HCT116 (cell line): ENCODE data around the gene LGALS7. TPM values are rescaled to one million over a fixed set of nuclear protein-coding genes. Genes with fewer than 3 reads are reported as not detected.

ENCODE experiments used
- ATAC-seq: fragments of 200-7000 bp; cut with Tn5 transposase; 2 replicates; pipeline ENCODE4 v1.9.1; 2020; ENCODE audit warnings: mild to moderate bottlenecking, moderate library complexity
- BruUV-seq: library from RNA; stranded (reverse); fragments of 400-500 nt; replicated peaks from 2 replicates; lab custom pipeline; 2021; lab: Mats Ljungman, UMichigan
- CTCF ChIA-PET: fragments of 300-600 bp; sonication (Branson Sonifier 250); formaldehyde crosslinking; loops from one replicate; lab custom pipeline; 2021; ENCODE audit warnings: antibody characterized with exemption; lab: Charles Lee
- POLR2A ChIA-PET: fragments of 300-600, 350-600 bp; sonication (Branson Sonifier 250); formaldehyde crosslinking; loops from one replicate; lab custom pipeline; 2021; ENCODE audit warnings: antibody characterized with exemption; lab: Charles Lee
- RAD21 ChIA-PET, 2 experiments: fragments of 300-600 bp; sonication (Branson Sonifier 250); formaldehyde crosslinking; loops; one replicate each; lab custom pipeline; 2023; ENCODE audit warnings: low total read pairs in 2 of 2; ENCODE audit not compliant: uncharacterized antibody in 2 of 2, unreplicated experiment in 2 of 2, low non-redundant PET in 1 of 2; lab: Charles Lee
- DNase-seq: peaks from one replicate; pipeline ENCODE4 v3.0.0-alpha.2; 2010; ENCODE audit warnings: low read depth, low spot score
- H2AFZ ChIP-seq: fragments of 200-600 bp; shearing (Covaris generic), sonication (generic); 2 replicates; pipeline ENCODE4 v1.6.1; 2017; ENCODE audit warnings: low read depth, mixed run types, mixed read lengths, antibody characterized with exemption, low read length; ENCODE audit not compliant: poor library complexity, severe bottlenecking
- H3K27ac ChIP-seq: 2 replicates; pipeline ENCODE4 v1.5.1; 2012; ENCODE audit warnings: low read depth, low read length
- H3K27me3 ChIP-seq: fragments of 200-600 bp; sonication (generic); 2 replicates; pipeline ENCODE4 v1.6.1; 2016; ENCODE audit warnings: mixed run types, low read length, mixed read lengths; ENCODE audit not compliant: insufficient read depth
- H3K36me3 ChIP-seq, 2 experiments: fragments of 200-500 bp in 1 of 2; fragments of 200-600 bp in 1 of 2; sonication (Bioruptor generic) in 1 of 2; sonication (generic) in 1 of 2; 2 replicates each; pipeline versions ENCODE4 v1.5.1 to v1.6.1; 2014 to 2016; ENCODE audit warnings: low read length in 2 of 2, inconsistent platforms in 1 of 2, mixed read lengths in 1 of 2, mixed run types in 1 of 2; ENCODE audit not compliant: insufficient read depth in 2 of 2, control insufficient read depth in 1 of 2
- H3K4me1 ChIP-seq, 2 experiments: fragments of 200-600 bp in 1 of 2; sonication (generic) in 1 of 2; 2 replicates each; pipeline versions ENCODE4 v1.5.1 to v1.6.1; 2012 to 2017; ENCODE audit warnings: low read length in 2 of 2, inconsistent platforms in 1 of 2, mild to moderate bottlenecking in 1 of 2, mixed read lengths in 1 of 2, mixed run types in 1 of 2, moderate library complexity in 1 of 2; ENCODE audit not compliant: insufficient read depth in 2 of 2, control insufficient read depth in 1 of 2
- H3K4me2 ChIP-seq: fragments of 200-600 bp; sonication (generic); 2 replicates; pipeline ENCODE4 v1.6.1; 2017; ENCODE audit warnings: mixed run types, low read length, mixed read lengths
- H3K4me3 ChIP-seq, 2 experiments: fragments of 200-600 bp in 1 of 2; sonication (generic) in 1 of 2; replicated peaks in 1 of 2; 2 replicates each; pipeline ENCODE4 v1.5.1; 2011 to 2016; ENCODE audit warnings: low read length in 2 of 2, control low read depth in 1 of 2, low read depth in 1 of 2, mild to moderate bottlenecking in 1 of 2, mixed read lengths in 1 of 2, mixed run types in 1 of 2
- H3K79me2 ChIP-seq: fragments of 200-600 bp; sonication (generic); 2 replicates; pipeline ENCODE4 v1.6.1; 2017; ENCODE audit warnings: mild to moderate bottlenecking, mixed run types, low read length, moderate library complexity, mixed read lengths; ENCODE audit not compliant: insufficient read depth
- H3K9ac ChIP-seq: fragments of 200-600 bp; sonication (generic); 2 replicates; pipeline ENCODE4 v1.6.1; 2016; ENCODE audit warnings: low read length, mixed read lengths
- H3K9me2 ChIP-seq: fragments of 200-600 bp; sonication (generic), shearing (Covaris generic); 2 replicates; pipeline ENCODE4 v1.6.1; 2017; ENCODE audit warnings: mixed run types, mild to moderate bottlenecking, moderate library complexity; ENCODE audit not compliant: insufficient read depth
- H3K9me3 ChIP-seq, 2 experiments: fragments of 200-500 bp in 1 of 2; fragments of 200-600 bp in 1 of 2; sonication (Bioruptor generic) in 1 of 2; sonication (generic) in 1 of 2; 2 replicates each; pipeline ENCODE4 v1.6.1; 2014 to 2017; ENCODE audit warnings: low read length in 2 of 2, mixed read lengths in 2 of 2, inconsistent platforms in 1 of 2, low read depth in 1 of 2, mild to moderate bottlenecking in 1 of 2, mixed run types in 1 of 2, moderate library complexity in 1 of 2; ENCODE audit not compliant: control insufficient read depth in 1 of 2, insufficient read depth in 1 of 2
- H4K20me1 ChIP-seq: fragments of 200-600 bp; sonication (generic), shearing (Covaris generic); 2 replicates; pipeline ENCODE4 v1.6.1; 2017; ENCODE audit warnings: mixed run types, mild to moderate bottlenecking, moderate library complexity; ENCODE audit not compliant: insufficient read depth
- CBX3 ChIP-seq: IDR thresholded peaks from 2 replicates; pipeline ENCODE4 v1.6.1; 2012; ENCODE audit warnings: low read depth
- CEBPB ChIP-seq: IDR thresholded peaks from 2 replicates; pipeline ENCODE4 v1.6.1; 2012; ENCODE audit warnings: low read depth
- CTCF ChIP-seq, 3 experiments: fragments of 200-600 bp in 1 of 3; sonication (generic) in 1 of 3; IDR thresholded peaks in 2 of 3; conservative IDR thresholded peaks in 1 of 3; 2 replicates each; pipeline ENCODE4 v1.5.1; 2012 to 2017; ENCODE audit warnings: low read depth in 2 of 3, low read length in 2 of 3, antibody characterized with exemption in 1 of 3, borderline replicate concordance in 1 of 3, control low read depth in 1 of 3, mild to moderate bottlenecking in 1 of 3, mixed read lengths in 1 of 3, mixed run types in 1 of 3, moderate library complexity in 1 of 3; ENCODE audit not compliant: insufficient read depth in 1 of 3
- ELF1 ChIP-seq: IDR thresholded peaks from 2 replicates; pipeline ENCODE4 v1.6.1; 2012; ENCODE audit warnings: low read depth, borderline replicate concordance
- EZH2 ChIP-seq: fragments of 200-600 bp; sonication (generic); IDR thresholded peaks from 2 replicates; pipeline ENCODE4 v1.6.1; 2017; ENCODE audit warnings: antibody characterized with exemption, mixed run types
- EZH2phosphoT487 ChIP-seq: fragments of 200-600 bp; IDR thresholded peaks from 2 replicates; pipeline ENCODE4 v1.6.1; 2018; ENCODE audit warnings: antibody characterized with exemption, borderline replicate concordance
- JUND ChIP-seq: IDR thresholded peaks from 2 replicates; pipeline ENCODE4 v1.6.1; 2012
- POLR2A ChIP-seq: IDR thresholded peaks from 2 replicates; pipeline ENCODE4 v1.7.0; 2011; ENCODE audit warnings: borderline replicate concordance; ENCODE audit not compliant: insufficient read depth, insufficient read length; ENCODE audit errors: extremely low read depth
- RAD21 ChIP-seq: IDR thresholded peaks from 2 replicates; pipeline ENCODE4 v1.6.1; 2012; ENCODE audit warnings: low read depth, mild to moderate bottlenecking
- REST ChIP-seq: IDR thresholded peaks from 2 replicates; pipeline ENCODE4 v1.6.1; 2012; ENCODE audit warnings: low read depth
- YY1 ChIP-seq: IDR thresholded peaks from 2 replicates; pipeline ENCODE4 v1.6.1; 2011; ENCODE audit warnings: low read length, low read depth, moderate library complexity, mild to moderate bottlenecking; ENCODE audit not compliant: insufficient replicate concordance; ENCODE audit errors: extremely low read depth
- ZBTB33 ChIP-seq: IDR thresholded peaks from 2 replicates; pipeline ENCODE4 v1.6.1; 2011; ENCODE audit warnings: mild to moderate bottlenecking, low read length, moderate library complexity; ENCODE audit not compliant: insufficient replicate concordance; ENCODE audit errors: extremely low read depth
- ZFX ChIP-seq: fragments of 450-650 bp; IDR thresholded peaks from 2 replicates; pipeline ENCODE4 v1.6.1; 2017
- intact Hi-C: fragments of 100-400 bp; cut with micrococcal nuclease; formaldehyde crosslinking; loops from 2 replicates; pipeline ENCODE4 v1.10.0; 2022
- total RNA-seq: library from RNA; stranded (reverse); gene quantifications from one replicate; pipeline ENCODE4 v1.2.1, GENCODE V29; 2021; ENCODE audit not compliant: unreplicated experiment

LGALS7 gene
- total RNA-seq, 1 experiment from 2014 or later: not detected

GRCh38 chr19:38812009-38812840, 38.9 kb upstream of the LGALS7 start:
- intact Hi-C loops: no loop called here
- Histone ChIP-seq H3K4me1 (no peaks in the 10 kb centered on the region), H2AFZ (no peak overlapping the region), H3K27me3 (no peaks in the 10 kb centered on the region), H3K9me3 (no peaks in the 10 kb centered on the region), H3K36me3 (no peaks in the 10 kb centered on the region), H3K4me3 (no peak overlapping the region), H3K9ac (no peak overlapping the region), H3K27ac (no peak overlapping the region), H3K4me2 (no peak overlapping the region), H3K79me2 (no peaks in the 10 kb centered on the region), H3K9me2 (no peaks in the 10 kb centered on the region), H4K20me1 (no peaks in the 10 kb centered on the region)
- TF ChIP-seq EZH2phosphoT487 (no peak), RAD21 (no peak), CTCF (IDR thresholded peaks at IDR 0.05 in 2 of 3, conservative IDR thresholded peaks at IDR 0.05 in 1 of 3; ENCODE audit: borderline replicate concordance in 1 of 3, insufficient read depth in 1 of 3, low read depth in 2 of 3, low read length in 2 of 3) (no peak), CBX3 (no peak), JUND (no peak), POLR2A (no peak), REST (no peak), EZH2 (no peak), ZBTB33 (no peak), YY1 (no peak), ZFX (no peak), CEBPB (no peak), ELF1 (no peak)
- DNase-seq (no peak), ATAC-seq (no peak)
- CTCF ChIA-PET: no interaction called here
- POLR2A ChIA-PET: no interaction called here
- RAD21 ChIA-PET: no interaction called here
- BruUV-seq: no TSS peak
